DND-41 (cell line): Measurements from ENCODE around the gene PRDM5.

Experiments used
- ATAC-seq: fragments of 200-7000 bp; cut with Tn5 transposase; 3 replicates; pipeline ENCODE4 v1.9.1; 2021; ENCODE audit warnings: low read depth; ENCODE audit not compliant: insufficient read depth
- DNase-seq: peaks from one replicate; pipeline ENCODE4 v3.0.0-alpha.2; 2020
- H2AFZ ChIP-seq: 2 replicates; pipeline ENCODE4 v1.6.0; 2012; ENCODE audit warnings: low read depth, low read length
- H3K27ac ChIP-seq: 2 replicates; pipeline ENCODE4 v1.5.1; 2012; ENCODE audit warnings: low read length, inconsistent platforms
- H3K27me3 ChIP-seq: fragments of 200-600 bp; sonication (generic); 2 replicates; pipeline ENCODE4 v1.6.0; 2012; ENCODE audit warnings: low read length, mild to moderate bottlenecking, inconsistent platforms; ENCODE audit not compliant: insufficient read depth, poor library complexity
- H3K36me3 ChIP-seq: 2 replicates; pipeline ENCODE4 v1.5.1; 2012; ENCODE audit warnings: low read length, inconsistent platforms; ENCODE audit not compliant: insufficient read depth
- H3K4me1 ChIP-seq: 2 replicates; pipeline ENCODE4 v1.5.1; 2012; ENCODE audit warnings: mild to moderate bottlenecking, low read length; ENCODE audit not compliant: insufficient read depth
- H3K4me2 ChIP-seq: 2 replicates; pipeline ENCODE4 v1.6.0; 2012; ENCODE audit warnings: mild to moderate bottlenecking, moderate library complexity, low read length, inconsistent platforms; ENCODE audit not compliant: insufficient read depth
- H3K4me3 ChIP-seq, 2 experiments: fragments of 200-600 bp in 1 of 2; shearing (Covaris generic) in 1 of 2; 2 replicates each; pipeline ENCODE4 v1.5.1; 2012 to 2016; ENCODE audit warnings: inconsistent platforms in 2 of 2, low read length in 2 of 2, mild to moderate bottlenecking in 2 of 2, low read depth in 1 of 2, moderate library complexity in 1 of 2
- H3K79me2 ChIP-seq: 2 replicates; pipeline ENCODE4 v1.6.0; 2012; ENCODE audit warnings: low read length, inconsistent platforms; ENCODE audit not compliant: insufficient read depth
- H3K9ac ChIP-seq: 2 replicates; pipeline ENCODE4 v1.6.0; 2012; ENCODE audit warnings: low read depth, mild to moderate bottlenecking, inconsistent platforms, low read length, moderate library complexity
- H3K9me3 ChIP-seq: 2 replicates; pipeline ENCODE4 v1.5.1; 2012; ENCODE audit warnings: low read length, moderate library complexity, mild to moderate bottlenecking, inconsistent platforms; ENCODE audit not compliant: insufficient read depth, severe bottlenecking
- H4K20me1 ChIP-seq: 2 replicates; pipeline ENCODE4 v1.6.0; 2012; ENCODE audit warnings: low read length; ENCODE audit not compliant: insufficient read depth
- CTCF ChIP-seq: IDR thresholded peaks from 2 replicates; pipeline ENCODE4 v1.5.1; 2012; ENCODE audit warnings: borderline replicate concordance, low read length, moderate library complexity, mild to moderate bottlenecking; ENCODE audit not compliant: poor library complexity, severe bottlenecking; ENCODE audit errors: extremely low read depth
- EZH2 ChIP-seq: IDR thresholded peaks from 3 replicates; pipeline ENCODE4 v1.6.1; 2012; ENCODE audit warnings: borderline replicate concordance, low read depth, mild to moderate bottlenecking, moderate library complexity, low read length, inconsistent platforms; ENCODE audit not compliant: severe bottlenecking

Gene PRDM5

DNA sequence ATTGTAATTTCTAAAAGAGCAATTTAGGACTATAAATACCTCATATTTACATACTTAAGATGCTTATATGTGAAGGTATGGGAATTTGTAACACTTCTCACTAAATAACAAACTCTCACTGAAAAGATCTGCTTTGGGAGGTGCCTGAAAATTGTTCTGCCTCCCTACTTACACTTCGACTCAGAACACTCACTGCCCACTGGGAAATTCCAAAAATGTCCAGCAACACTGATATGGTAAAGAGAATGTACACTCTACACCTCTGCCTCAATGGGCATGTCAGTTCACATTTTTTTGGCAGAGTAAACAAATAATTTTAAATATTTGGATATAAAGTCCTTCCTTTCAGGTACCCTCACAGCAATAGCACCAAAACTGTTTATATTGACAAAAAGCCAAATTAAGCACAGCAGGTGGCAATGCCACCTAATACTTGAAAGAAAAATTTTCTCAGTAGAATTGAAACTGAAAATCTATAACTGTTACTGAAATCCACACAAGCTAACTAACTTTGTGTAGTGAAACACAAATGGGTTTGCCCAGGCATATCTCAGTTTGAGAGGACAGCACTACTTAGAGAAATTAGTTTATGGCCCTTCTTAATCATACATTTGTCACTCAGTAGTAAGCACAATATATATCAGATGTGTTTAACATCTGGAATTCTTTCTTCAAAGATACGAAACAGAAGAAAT is 67.1 kb downstream of the PRDM5 start:
- ATAC-seq = no peak
- Histone ChIP-seq H3K4me1 (no peaks in the 10 kb centered on the region), H3K27me3 (no peaks in the 10 kb centered on the region), H3K4me2 (no peak overlapping the region), H4K20me1 (no peaks in the 10 kb centered on the region), H3K36me3 (no peaks in the 10 kb centered on the region), H3K9me3 (no peaks in the 10 kb centered on the region), H3K27ac (no peak overlapping the region), H3K4me3 (no peak overlapping the region), H3K79me2 (no peaks in the 10 kb centered on the region), H3K9ac (no peak overlapping the region), H2AFZ (no peak overlapping the region)
- no peak for DNase-seq
- no peak for TF ChIP-seq CTCF
- TF ChIP-seq EZH2 = no peak

DNA sequence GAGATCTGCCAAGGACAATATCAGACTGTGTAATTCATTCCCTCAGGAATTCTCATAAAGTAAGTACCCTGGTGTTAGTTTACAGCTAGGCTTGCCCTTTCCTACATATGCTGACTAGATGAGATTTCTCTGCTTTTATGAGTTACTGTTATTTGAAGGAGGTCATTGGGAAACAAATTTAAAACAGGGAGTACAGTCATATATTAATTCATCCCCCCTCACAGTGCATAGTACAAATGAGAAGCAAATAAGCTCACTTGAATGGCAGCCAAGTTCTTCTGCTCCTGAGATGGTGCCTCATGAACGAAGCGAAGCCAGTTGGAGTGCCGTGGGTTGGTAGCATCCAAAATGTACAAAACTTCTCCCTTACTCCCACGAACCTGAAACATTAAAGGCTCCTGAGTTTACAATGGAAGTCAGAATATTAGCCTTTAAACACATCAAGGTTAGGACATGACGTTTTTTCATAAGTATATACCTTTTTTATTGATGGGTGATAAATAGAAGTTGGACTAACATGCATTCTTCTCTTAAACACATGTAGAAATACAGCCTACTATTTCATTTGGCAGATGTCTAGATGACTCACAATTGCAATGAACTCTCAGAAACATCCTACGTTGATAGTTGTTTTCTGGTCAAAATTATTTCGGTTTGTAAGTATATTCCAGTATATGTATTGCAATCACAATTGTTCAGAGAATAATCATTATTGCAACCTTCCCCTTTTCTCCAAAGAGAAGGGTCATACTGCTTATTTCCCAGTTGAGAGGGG is 69.2 kb downstream of the PRDM5 start:
- H3K27ac ChIP-seq = no peak overlapping the region

DNA sequence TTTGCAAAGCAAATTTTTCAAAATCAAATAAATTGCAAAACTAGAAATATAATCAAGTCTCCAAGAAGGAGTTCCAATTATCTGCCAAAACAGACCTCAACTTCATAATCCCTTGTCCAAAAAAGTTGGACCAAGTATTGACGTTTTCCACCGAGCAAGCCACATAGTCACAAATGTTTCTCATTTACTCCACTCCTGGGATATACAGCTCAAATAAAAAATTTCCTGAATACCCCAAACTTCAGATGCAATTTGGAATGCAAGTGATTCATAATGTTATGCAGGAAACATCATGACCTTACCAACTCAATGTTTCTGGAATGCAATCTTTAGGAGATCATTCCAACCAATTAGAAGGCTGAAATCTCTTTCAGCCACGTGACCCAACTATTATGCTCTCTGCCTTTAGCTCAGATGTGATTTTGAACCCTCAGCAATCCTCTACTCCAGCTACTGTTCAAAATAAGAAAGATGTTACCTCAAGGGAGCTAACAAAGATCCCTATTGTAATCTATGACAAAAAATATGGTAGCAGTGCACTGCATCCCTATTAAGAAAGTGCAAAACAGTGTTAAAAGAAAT is 72.4 kb downstream of the PRDM5 start:
- no peak overlapping the region for H3K4me2 ChIP-seq
- ATAC-seq = no peak
- TF ChIP-seq CTCF (no peak), EZH2 (no peak)

More for the DNA sequence above, 69.2 kb downstream of the PRDM5 start:
- Histone ChIP-seq H3K4me2 (no peak overlapping the region), H3K36me3 (no peaks in the 10 kb centered on the region), H3K79me2 (no peaks in the 10 kb centered on the region), H3K4me1 (no peaks in the 10 kb centered on the region), H2AFZ (no peak overlapping the region), H3K9me3 (no peaks in the 10 kb centered on the region), H3K9ac (no peak overlapping the region), H3K4me3 (no peak overlapping the region), H3K27me3 (peaks cover 2% of the 10 kb centered on the region), H4K20me1 (no peaks in the 10 kb centered on the region)
- DNase-seq (no peak), ATAC-seq (no peak)
- no peak for TF ChIP-seq EZH2
- TF ChIP-seq CTCF = no peak

More for the DNA sequence above, 72.4 kb downstream of the PRDM5 start:
- Histone ChIP-seq H3K27ac (no peak overlapping the region), H3K4me1 (no peaks in the 10 kb centered on the region), H3K4me3 (no peak overlapping the region), H3K27me3 (peaks cover 2% of the 10 kb centered on the region), H3K36me3 (no peaks in the 10 kb centered on the region), H3K9ac (no peak overlapping the region), H3K79me2 (no peaks in the 10 kb centered on the region), H3K9me3 (no peaks in the 10 kb centered on the region), H2AFZ (no peak overlapping the region), H4K20me1 (no peaks in the 10 kb centered on the region)
- no peak for DNase-seq
